Hepatocyte (in vitro differentiated cells): ENCODE results near the gene EPB41L4B. TPM values are rescaled to one million over a fixed set of nuclear protein-coding genes. Genes with fewer than 3 reads are reported as not detected.

ENCODE experiments used
- DNase-seq: peaks from one replicate; pipeline ENCODE4 v3.0.0-alpha.2; 2016; ENCODE audit warnings: low spot score
- H2AFZ ChIP-seq: fragments of 200-600 bp; sonication (generic); 2 replicates; pipeline ENCODE4 v1.6.0; 2016; ENCODE audit warnings: antibody characterized with exemption, mild to moderate bottlenecking
- H3K27ac ChIP-seq: fragments of 200-600 bp; sonication (generic); 2 replicates; pipeline ENCODE4 v1.5.1; 2016; ENCODE audit warnings: mild to moderate bottlenecking
- H3K27me3 ChIP-seq: fragments of 200-600 bp; sonication (generic); 2 replicates; pipeline ENCODE4 v1.6.1; 2016
- H3K36me3 ChIP-seq: fragments of 200-600 bp; sonication (generic); replicated peaks from 2 replicates; pipeline ENCODE4 v1.5.1; 2016; ENCODE audit warnings: low read depth; ENCODE audit not compliant: insufficient read depth
- H3K4me1 ChIP-seq: fragments of 200-600 bp; sonication (generic); 2 replicates; pipeline ENCODE4 v1.5.1; 2016; ENCODE audit warnings: mild to moderate bottlenecking, moderate library complexity; ENCODE audit not compliant: insufficient read depth
- H3K4me2 ChIP-seq: fragments of 200-600 bp; sonication (generic); 2 replicates; pipeline ENCODE4 v1.6.0; 2016
- H3K4me3 ChIP-seq: fragments of 200-600 bp; sonication (generic); 2 replicates; pipeline ENCODE4 v1.5.1; 2016; ENCODE audit warnings: mild to moderate bottlenecking
- H3K79me2 ChIP-seq: fragments of 200-600 bp; sonication (generic); 2 replicates; pipeline ENCODE4 v1.6.0; 2017; ENCODE audit warnings: mild to moderate bottlenecking
- H3K9me2 ChIP-seq: fragments of 200-600 bp; sonication (generic); replicated peaks from 2 replicates; pipeline ENCODE4 v1.6.0; 2017; ENCODE audit warnings: mild to moderate bottlenecking; ENCODE audit not compliant: insufficient read depth
- H3K9me3 ChIP-seq: fragments of 200-600 bp; sonication (generic); 2 replicates; pipeline ENCODE4 v1.5.1; 2016; ENCODE audit warnings: low read depth, mild to moderate bottlenecking
- H4K20me1 ChIP-seq: fragments of 200-600 bp; sonication (generic); 2 replicates; pipeline ENCODE4 v1.6.0; 2016; ENCODE audit warnings: mild to moderate bottlenecking; ENCODE audit not compliant: insufficient read depth, poor library complexity, severe bottlenecking
- EZH2 ChIP-seq: fragments of 200-600 bp; sonication (generic); IDR thresholded peaks from 2 replicates; pipeline ENCODE4 v1.6.1; 2016; ENCODE audit warnings: antibody characterized with exemption, mild to moderate bottlenecking, borderline replicate concordance
- EZH2phosphoT487 ChIP-seq: fragments of 200-600 bp; sonication (generic); IDR thresholded peaks from one replicate; pipeline ENCODE4 v1.6.1; 2018; ENCODE audit warnings: antibody characterized with exemption, mild to moderate bottlenecking, low read depth, moderate library complexity; ENCODE audit not compliant: unreplicated experiment, severe bottlenecking
- WGBS: methylation state at CpG from one replicate; pipeline ENCODE4 v1.1.6; 2016; ENCODE audit warnings: low lambda C conversion rate; ENCODE audit errors: missing lambda C conversion rate; 5-methylcytosine and 5-hydroxymethylcytosine counted together
- polyA plus RNA-seq: library from polyadenylated mRNA; unstranded; fragments of >200 nt; fragmentation: Nextera tagmentation; extraction: Ambion mirVana; gene quantifications from 2 replicates; pipeline ENCODE4 v1.2.1, GENCODE V29; 2016
- total RNA-seq: library from RNA; depleted of rRNA; stranded (reverse); fragments of >200 nt; gene quantifications from 2 replicates; pipeline ENCODE4 v1.2.3, GENCODE V29; 2014
- TF ChIP-seq, protein P1 (sequence below): fragments of 200-600 bp; sonication (generic); IDR thresholded peaks from 2 replicates; pipeline ENCODE4 v1.5.1; 2016; ENCODE audit warnings: antibody characterized with exemption, mild to moderate bottlenecking; ENCODE audit not compliant: poor library complexity

EPB41L4B gene
- total and polyA plus RNA-seq, 2 experiments from 2014 or later, result 11.1 to 20.6 TPM

GRCh38 chr9:109272745-109273144, 48.1 kb downstream of the EPB41L4B start:
- H3K27ac ChIP-seq, result no peak overlapping the region
- H3K27me3 ChIP-seq, result no peaks in the 10 kb centered on the region
- no peaks in the 10 kb centered on the region for H3K9me3 ChIP-seq
- no peak for DNase-seq
- H4K20me1 ChIP-seq, result no peaks in the 10 kb centered on the region
- no peak overlapping the region for H3K4me3 ChIP-seq
- TF ChIP-seq, protein P1, sequence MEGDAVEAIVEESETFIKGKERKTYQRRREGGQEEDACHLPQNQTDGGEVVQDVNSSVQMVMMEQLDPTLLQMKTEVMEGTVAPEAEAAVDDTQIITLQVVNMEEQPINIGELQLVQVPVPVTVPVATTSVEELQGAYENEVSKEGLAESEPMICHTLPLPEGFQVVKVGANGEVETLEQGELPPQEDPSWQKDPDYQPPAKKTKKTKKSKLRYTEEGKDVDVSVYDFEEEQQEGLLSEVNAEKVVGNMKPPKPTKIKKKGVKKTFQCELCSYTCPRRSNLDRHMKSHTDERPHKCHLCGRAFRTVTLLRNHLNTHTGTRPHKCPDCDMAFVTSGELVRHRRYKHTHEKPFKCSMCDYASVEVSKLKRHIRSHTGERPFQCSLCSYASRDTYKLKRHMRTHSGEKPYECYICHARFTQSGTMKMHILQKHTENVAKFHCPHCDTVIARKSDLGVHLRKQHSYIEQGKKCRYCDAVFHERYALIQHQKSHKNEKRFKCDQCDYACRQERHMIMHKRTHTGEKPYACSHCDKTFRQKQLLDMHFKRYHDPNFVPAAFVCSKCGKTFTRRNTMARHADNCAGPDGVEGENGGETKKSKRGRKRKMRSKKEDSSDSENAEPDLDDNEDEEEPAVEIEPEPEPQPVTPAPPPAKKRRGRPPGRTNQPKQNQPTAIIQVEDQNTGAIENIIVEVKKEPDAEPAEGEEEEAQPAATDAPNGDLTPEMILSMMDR, result no peak
- no peak for TF ChIP-seq EZH2phosphoT487
- TF ChIP-seq EZH2, result no peak
- H3K9me2 ChIP-seq, result no peaks in the 10 kb centered on the region
- no peak overlapping the region for H2AFZ ChIP-seq
- H3K79me2 ChIP-seq, result no peaks in the 10 kb centered on the region
- WGBS, result 73% methylated on average over 2 of the region's 2 CpGs
- no peak overlapping the region for H3K4me2 ChIP-seq
- H3K4me1 ChIP-seq, result no peaks in the 10 kb centered on the region
- no peaks in the 10 kb centered on the region for H3K36me3 ChIP-seq

- 99% methylated on average over 4 of the region's 4 CpGs for WGBS
- Histone ChIP-seq H3K27me3 (no peaks in the 10 kb centered on the region), H3K36me3 (no peaks in the 10 kb centered on the region), H3K79me2 (no peaks in the 10 kb centered on the region), H3K9me3 (no peaks in the 10 kb centered on the region), H3K27ac (no peak overlapping the region), H3K9me2 (no peaks in the 10 kb centered on the region), H3K4me1 (no peaks in the 10 kb centered on the region), H3K4me3 (no peak overlapping the region), H4K20me1 (no peaks in the 10 kb centered on the region), H3K4me2 (no peak overlapping the region), H2AFZ (no peak overlapping the region)
- TF ChIP-seq, protein P1, result no peak
- TF ChIP-seq EZH2 (no peak), EZH2phosphoT487 (no peak)
- no peak for DNase-seq
These were observed 48.8 kb downstream of the EPB41L4B start for GRCh38 chr9:109272045-109272444.

GRCh38 chr9:109270971-109271925, 49.6 kb downstream of the EPB41L4B start:
- Histone ChIP-seq H4K20me1 (no peaks in the 10 kb centered on the region), H3K4me3 (no peak overlapping the region), H3K9me3 (no peaks in the 10 kb centered on the region), H3K36me3 (no peaks in the 10 kb centered on the region), H3K79me2 (no peaks in the 10 kb centered on the region), H3K4me1 (no peaks in the 10 kb centered on the region), H2AFZ (no peak overlapping the region), H3K27me3 (no peaks in the 10 kb centered on the region), H3K9me2 (no peaks in the 10 kb centered on the region), H3K27ac (no peak overlapping the region), H3K4me2 (no peak overlapping the region)
- WGBS, result 85% methylated on average over 15 of the region's 15 CpGs
- TF ChIP-seq, protein P1, result no peak
- TF ChIP-seq EZH2, result no peak
- TF ChIP-seq EZH2phosphoT487, result no peak
- DNase-seq, result no peak
